HG03442 (cell line): ENCODE results near the gene NDST4.
"Not testable (repeated sequence)": the region's sequence is repeated elsewhere in the genome, so short reads cannot be mapped to it uniquely, and the experiment has no call there.

Experiments used
- ATAC-seq: cut with Tn5 transposase; IDR thresholded peaks from one replicate; pipeline ENCODE4 v1.9.1; 2021; ENCODE audit warnings: mild to moderate bottlenecking, moderate library complexity; ENCODE audit not compliant: unreplicated experiment

The NDST4 gene

DNA sequence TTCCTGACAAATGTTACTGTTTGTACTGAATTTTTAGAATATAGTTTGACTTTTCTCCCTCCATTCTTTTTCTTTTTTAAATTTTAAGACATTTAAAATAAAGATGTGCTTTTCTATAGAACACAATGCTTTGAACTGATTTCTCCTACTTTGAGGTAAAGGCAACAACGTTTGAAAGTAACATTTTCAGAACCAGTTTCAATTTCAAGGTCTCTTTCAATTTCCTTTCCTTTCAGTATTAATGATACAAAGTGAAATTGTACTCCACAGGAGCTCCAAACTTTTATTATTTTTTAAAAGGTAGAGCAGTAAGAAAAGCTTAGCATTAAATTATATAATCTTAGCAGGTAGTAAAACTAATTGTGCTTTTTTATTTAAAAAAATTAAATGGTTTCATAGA is 54.9 kb downstream of the NDST4 start:
- no peak for ATAC-seq

DNA sequence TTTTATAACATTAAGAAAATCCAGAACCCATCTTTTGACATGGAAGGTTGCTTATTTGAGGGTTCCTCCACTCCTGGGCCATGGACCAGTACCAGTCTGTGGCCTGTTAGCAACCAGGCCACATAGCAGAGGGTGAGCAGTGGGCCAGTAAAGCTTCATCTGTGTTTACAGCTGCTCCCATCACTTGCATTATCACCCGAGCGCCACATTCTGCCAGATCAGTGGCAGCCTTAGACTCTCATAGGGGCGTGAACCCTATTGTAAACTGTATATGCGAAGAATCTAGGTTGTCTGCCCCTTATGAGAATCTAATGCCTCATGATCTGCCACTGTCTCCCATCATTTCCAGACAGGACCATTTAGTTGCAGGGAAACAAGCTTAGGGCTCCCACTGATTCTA is 58.6 kb downstream of the NDST4 start:
- ATAC-seq = no peak

GRCh38 chr4:115053313-115053712 is 60.1 kb downstream of the NDST4 start:
- ATAC-seq = no peak

- ATAC-seq = peak; percentile 61
These were observed 70.9 kb downstream of the NDST4 start for GRCh38 chr4:115042496-115042895.

DNA sequence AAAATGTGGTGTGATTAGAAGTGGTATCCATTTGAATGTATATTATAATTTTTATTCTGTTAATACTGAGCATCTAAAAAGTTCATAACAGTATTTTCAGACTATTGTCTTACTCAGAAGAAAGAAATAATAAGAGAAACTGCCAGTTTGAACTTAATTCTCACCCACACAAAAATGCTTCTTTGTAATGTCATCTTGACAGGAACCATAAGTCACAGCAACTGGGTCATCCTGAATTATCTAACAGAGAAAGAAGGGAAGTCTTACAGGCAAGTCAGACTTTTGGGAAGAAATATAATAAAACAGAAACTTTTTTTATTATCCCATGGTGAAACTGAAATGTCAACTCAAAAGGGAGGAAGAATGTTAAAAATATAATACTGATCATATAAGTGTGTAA is 83.1 kb downstream of the NDST4 start:
- ATAC-seq = no peak

DNA sequence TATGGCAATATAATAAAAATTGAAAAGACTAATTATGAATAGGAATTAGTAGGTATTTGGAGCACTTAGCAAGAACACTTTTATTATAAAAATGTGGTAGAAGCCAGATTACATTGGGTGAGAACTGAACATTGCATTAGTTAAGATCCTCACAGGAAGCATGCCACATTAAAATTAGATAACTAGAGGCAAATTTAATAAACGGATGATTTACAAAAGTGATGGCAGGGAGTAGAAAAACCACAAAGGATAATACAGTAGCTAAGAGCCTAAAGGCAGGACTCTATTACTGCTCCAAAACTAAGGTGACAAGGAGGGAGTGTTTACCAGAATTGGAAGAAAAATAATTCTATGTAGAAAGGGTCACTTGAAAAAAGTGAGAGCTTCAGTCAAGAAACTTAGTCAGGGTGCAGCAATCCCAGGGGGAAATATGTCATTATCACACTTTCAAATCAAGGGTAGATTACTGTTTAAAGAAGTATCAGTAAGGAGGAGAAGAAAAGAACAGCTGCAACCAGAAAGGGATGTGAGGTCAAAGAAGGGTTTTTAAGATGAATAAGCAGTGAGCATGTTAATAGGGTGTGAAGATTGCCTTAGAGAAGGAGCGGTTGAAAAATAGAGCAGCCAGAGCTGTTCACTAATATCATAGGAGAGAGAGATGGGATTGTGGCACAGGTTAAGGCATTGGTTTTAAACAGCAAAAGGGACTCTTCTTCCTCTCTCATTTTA is 84.6 kb downstream of the NDST4 start:
- ATAC-seq = no peak

GRCh38 chr4:114999880-115000279 is 113.5 kb downstream of the NDST4 start:
- no peak for ATAC-seq

DNA sequence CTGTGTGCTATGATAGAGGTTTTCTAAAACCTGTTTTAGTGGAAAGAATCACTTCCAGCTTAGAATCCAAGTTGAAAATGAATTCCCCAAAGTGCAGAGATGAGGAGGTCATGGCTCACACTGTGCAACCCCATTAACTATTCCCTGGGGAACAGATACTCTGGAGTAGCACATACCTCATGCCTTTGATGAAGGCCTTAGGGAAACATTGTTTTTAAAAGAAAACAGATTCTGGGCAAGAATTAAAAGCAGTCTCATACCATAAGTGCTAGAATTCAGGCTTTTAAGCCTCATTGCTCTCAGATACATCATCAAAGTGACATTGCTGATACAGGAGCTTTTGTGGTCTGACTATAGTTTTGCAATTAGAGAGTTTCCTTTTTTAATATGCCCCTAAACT is 115.1 kb downstream of the NDST4 start:
- ATAC-seq = no peak

GRCh38 chr4:114997576-114998247 is 115.7 kb downstream of the NDST4 start:
- no peak for ATAC-seq

- ATAC-seq = no peak
These were observed 127.3 kb downstream of the NDST4 start for GRCh38 chr4:114986133-114986532.

GRCh38 chr4:114980932-114981708 is 132.3 kb downstream of the NDST4 start:
- no peak for ATAC-seq

DNA sequence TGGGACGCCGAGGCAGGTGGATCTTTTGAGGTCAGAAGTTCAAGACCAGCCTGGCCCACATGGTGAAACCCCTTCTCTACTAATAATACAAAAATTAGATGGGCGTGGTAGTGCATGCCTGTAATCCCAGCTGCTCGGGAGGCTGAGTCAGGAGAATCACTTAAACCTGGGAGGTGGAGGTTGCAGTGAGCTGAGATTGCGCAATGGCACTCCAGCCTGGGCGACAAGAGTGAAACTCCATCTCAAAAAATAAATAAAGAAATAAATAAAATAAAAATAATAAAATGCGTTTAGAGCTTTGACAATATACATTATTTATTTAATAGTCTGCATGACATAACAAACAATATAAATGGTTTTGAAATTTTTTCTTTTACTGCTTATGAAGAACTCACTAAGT is 133.0 kb downstream of the NDST4 start:
- ATAC-seq = not testable (repeated sequence)

- ATAC-seq = no peak
These were observed 136.5 kb downstream of the NDST4 start for GRCh38 chr4:114976901-114977300.

- no peak for ATAC-seq
These were observed 149.4 kb downstream of the NDST4 start for GRCh38 chr4:114964026-114964425.

DNA sequence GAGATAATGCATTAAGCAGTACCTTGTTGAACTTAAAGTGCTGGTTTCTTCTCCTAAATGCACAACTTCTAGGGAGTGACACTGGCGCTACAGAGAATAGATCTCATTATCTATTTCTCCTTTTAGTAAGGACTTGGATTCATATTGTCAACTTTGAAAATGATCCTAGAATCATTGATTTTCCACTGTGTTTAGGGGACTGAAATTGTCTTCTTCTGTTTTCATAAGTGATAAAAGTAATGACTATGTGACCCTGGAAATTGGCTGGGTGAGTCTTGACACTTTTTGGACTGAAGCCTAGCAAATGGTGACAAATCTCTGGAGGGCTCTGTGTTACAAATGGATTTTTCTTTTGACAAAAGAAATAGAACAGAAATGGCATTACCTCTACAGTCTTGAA is 167.8 kb downstream of the NDST4 start:
- no peak for ATAC-seq

- ATAC-seq = no peak
These were observed 171.9 kb downstream of the NDST4 start for GRCh38 chr4:114941503-114941902.

- ATAC-seq = no peak
These were observed 185.5 kb downstream of the NDST4 start for GRCh38 chr4:114927881-114928280.

GRCh38 chr4:114926583-114926982 is 186.8 kb downstream of the NDST4 start:
- ATAC-seq = no peak

DNA sequence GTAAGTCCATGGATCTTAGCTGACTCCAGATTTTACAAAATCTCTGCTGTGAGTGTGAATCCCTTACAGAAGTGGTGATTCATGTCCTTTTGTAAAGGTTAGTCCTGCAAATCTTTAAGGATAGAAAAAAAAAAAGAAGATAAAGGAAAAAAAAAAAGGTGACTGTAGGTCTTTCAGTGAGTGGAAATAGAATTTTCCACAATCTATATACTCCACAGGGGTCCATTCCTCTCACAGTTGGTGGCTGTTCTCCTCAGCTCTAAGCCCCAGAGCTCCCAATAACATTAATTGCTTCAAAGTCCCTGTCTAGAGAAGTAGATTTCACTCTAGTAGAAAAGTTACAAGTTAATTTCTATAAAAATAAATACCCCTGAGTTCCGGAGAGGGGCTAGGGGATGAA is 189.1 kb downstream of the NDST4 start:
- ATAC-seq = no peak

GRCh38 chr4:114922592-114922933 is 190.9 kb downstream of the NDST4 start:
- no peak for ATAC-seq

DNA sequence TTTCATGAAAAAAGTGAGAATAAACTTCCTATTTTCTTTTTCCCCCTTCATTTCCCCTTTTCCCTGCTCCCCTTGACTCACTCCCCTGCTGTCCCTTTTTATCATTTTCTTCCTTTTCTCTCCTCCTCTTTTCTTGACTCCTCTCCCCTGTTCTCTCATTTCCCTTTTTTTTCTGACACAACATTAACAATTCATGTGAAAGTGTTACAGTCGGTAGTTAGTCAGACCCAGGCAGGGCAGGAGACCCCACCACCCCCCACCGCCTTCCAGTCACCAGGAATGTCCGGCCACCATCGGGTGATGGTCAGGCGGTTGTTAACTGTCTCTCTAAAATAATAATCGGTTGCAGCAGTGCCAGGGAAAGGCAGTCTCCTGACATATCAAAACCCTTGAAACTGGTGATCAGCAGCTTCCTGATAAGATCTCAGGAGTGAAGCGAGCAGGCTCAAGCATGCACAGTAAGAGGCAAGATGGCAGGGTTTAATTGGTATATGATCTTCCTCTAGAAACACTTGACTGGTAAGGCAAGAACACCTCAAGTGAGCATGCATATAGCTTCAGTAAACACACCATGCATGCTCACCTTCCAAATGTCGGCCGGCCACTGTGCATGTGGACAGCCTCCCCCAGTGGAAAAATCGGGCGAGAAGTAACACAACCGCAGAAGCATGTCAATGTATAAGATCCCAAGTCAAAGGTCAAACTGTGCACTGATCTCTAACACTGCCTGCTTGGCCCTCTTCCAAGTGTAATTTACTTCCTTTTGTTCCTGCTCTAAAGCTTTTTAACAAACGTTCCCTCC is 191.4 kb downstream of the NDST4 start:
- ATAC-seq = no peak
